ENCODE data around the gene ANKRD40CL.

ANKRD40CL gene

DNA sequence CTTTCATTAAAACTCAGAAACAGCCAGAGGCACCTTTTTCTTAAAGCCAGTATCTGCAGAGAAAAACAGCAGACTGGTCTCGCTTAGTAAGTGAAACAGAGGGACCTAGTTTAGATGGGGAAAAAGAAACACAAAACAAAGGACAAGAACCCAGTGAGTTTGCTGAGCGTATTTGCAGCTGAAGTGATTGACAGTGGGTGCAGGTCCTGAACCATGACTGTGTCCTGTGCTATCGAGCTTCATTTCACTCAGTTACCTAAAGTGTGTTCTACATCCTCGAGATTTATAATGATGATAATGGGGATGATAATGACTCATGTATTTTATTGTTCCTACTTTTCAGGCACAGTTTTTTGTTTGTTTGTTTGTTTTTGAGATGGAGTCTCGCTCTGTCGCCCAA is 36.4 kb upstream of the ANKRD40CL start:
- no peaks in the 10 kb centered on the region for H3K27me3 ChIP-seq

DNA sequence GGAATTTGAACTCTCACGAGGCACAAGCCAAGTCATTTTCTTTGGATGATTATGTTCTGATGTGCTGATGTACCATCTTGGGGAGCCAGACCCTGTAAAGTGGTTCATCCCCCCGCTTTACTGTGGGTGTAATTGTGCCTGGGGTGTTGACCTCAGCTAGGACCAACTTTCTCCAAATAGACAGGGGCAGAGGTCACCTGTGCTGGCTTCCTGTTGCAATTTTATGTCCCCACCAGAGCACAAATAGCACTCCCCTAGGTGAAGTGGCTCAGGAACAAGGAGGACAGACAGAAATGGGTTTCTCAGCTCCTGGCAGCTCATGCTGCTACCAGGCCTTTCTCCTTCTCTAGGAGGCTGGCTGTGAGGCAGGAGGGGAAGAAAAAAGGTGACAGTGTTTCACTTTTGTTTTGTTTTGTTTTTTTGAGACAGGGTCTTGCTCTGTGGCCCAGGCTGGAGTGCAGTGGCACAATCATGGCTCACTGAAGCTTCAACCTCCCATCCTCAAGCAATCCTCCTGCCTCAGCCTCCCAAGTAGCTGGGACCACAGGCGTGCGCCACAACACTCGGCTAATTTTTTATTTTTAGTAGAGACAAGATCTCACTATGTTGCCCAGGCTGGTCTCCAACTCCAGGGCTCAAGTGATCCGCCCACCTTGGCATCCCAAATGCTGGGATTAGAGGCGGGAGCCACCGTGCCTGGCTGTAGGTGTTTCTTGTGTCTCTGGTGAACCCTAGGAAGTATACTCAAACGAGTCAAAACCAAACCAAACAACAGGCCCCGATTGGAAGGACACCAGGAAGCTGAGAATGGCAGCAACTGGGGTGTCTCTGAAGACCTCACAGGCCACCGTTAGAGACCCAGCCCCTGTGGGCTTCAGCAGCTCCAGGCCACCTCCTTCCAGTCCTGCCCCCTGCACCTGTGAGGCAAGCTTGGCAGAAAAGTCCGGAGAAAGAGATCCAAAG is 35.6 kb upstream of the ANKRD40CL start:
- no peak for TF ChIP-seq Cebpa-rat (IDR thresholded peaks at IDR 0.05)
- no peak overlapping the region for H3K4me3 ChIP-seq
- H3K9ac ChIP-seq, result no peak overlapping the region
- H3K4me2 ChIP-seq, result no peak overlapping the region
- peaks cover 8% of the 10 kb centered on the region for H3K4me1 ChIP-seq
- no peak overlapping the region for H3K27ac ChIP-seq
- no peaks in the 10 kb centered on the region for H3K9me3 ChIP-seq
- no peaks in the 10 kb centered on the region for H3K27me3 ChIP-seq
- H4K20me1 ChIP-seq, result no peaks in the 10 kb centered on the region
- H3K36me3 ChIP-seq, result no peaks in the 10 kb centered on the region

More for the DNA sequence above, 36.4 kb upstream of the ANKRD40CL start:
- no peaks in the 10 kb centered on the region for H3K9me3 ChIP-seq
- no peak overlapping the region for H3K27ac ChIP-seq
- H3K36me3 ChIP-seq, result no peaks in the 10 kb centered on the region
- no peak overlapping the region for H3K9ac ChIP-seq
- peaks cover 8% of the 10 kb centered on the region for H3K4me1 ChIP-seq
- H3K4me3 ChIP-seq, result no peak overlapping the region
- no peak for TF ChIP-seq Cebpa-rat (IDR thresholded peaks at IDR 0.05)
- H3K4me2 ChIP-seq, result no peak overlapping the region
- H4K20me1 ChIP-seq, result no peaks in the 10 kb centered on the region

DNA sequence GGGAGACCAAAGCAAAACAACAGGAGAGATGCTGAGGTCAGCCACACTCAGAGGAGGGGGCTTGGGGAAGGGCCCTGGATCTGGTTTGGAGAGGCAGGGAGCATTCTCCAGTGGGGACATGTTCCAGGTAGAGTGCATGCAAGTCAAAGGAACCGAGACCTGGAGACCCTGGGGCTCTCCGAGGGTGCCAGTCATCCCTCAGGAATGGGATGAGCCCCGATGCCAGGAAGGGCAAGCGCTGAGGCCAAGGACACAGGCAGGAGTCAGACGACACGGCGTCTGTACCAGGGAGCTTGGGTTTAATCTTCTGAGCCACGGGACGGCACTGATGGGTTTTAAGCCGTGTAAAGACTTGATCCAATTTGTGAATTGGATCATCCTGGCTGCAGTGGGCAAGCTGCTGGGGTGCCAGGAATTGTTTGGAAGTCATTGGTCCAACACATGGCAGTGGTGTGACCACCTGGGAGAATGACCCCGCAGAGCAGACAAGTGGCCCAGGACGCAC is 32.9 kb upstream of the ANKRD40CL start:
- no peaks in the 10 kb centered on the region for H4K20me1 ChIP-seq
- H3K9me3 ChIP-seq, result no peaks in the 10 kb centered on the region
- no peak overlapping the region for H3K4me2 ChIP-seq
- no peaks in the 10 kb centered on the region for H3K36me3 ChIP-seq
- no peak for TF ChIP-seq Cebpa-rat (IDR thresholded peaks at IDR 0.05)
- no peaks in the 10 kb centered on the region for H3K27me3 ChIP-seq
- H3K4me1 ChIP-seq, result peaks cover 8% of the 10 kb centered on the region
- no peak overlapping the region for H3K9ac ChIP-seq
- H3K27ac ChIP-seq, result no peak overlapping the region
- no peak overlapping the region for H3K4me3 ChIP-seq

DNA sequence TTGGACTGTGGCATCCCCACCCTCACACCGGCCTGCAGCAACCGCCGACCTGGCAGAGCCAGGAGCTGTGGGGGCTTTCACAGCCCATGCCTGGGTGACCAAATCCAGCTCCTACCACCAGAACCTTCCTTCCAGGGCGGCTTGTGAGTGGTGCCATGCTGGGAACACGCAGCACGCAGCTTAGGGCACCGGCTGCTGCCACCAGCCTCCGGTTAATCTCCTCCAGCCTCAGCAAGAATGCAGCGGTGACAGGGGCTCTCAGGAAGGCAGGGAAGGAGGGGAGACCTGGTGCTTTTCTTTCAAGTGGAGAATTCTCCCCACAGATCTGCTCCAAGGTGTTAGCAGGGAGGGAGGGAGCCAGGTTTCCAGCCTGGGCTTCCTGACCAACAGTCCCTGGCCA is 32.3 kb upstream of the ANKRD40CL start:
- Histone ChIP-seq H3K4me2 (no peak overlapping the region), H4K20me1 (no peaks in the 10 kb centered on the region), H3K4me1 (peaks cover 8% of the 10 kb centered on the region), H3K27me3 (no peaks in the 10 kb centered on the region), H3K4me3 (no peak overlapping the region), H3K9ac (no peak overlapping the region), H3K36me3 (no peaks in the 10 kb centered on the region), H3K9me3 (no peaks in the 10 kb centered on the region), H3K27ac (no peak overlapping the region)
- no peak for TF ChIP-seq Cebpa-rat (IDR thresholded peaks at IDR 0.05)

DNA sequence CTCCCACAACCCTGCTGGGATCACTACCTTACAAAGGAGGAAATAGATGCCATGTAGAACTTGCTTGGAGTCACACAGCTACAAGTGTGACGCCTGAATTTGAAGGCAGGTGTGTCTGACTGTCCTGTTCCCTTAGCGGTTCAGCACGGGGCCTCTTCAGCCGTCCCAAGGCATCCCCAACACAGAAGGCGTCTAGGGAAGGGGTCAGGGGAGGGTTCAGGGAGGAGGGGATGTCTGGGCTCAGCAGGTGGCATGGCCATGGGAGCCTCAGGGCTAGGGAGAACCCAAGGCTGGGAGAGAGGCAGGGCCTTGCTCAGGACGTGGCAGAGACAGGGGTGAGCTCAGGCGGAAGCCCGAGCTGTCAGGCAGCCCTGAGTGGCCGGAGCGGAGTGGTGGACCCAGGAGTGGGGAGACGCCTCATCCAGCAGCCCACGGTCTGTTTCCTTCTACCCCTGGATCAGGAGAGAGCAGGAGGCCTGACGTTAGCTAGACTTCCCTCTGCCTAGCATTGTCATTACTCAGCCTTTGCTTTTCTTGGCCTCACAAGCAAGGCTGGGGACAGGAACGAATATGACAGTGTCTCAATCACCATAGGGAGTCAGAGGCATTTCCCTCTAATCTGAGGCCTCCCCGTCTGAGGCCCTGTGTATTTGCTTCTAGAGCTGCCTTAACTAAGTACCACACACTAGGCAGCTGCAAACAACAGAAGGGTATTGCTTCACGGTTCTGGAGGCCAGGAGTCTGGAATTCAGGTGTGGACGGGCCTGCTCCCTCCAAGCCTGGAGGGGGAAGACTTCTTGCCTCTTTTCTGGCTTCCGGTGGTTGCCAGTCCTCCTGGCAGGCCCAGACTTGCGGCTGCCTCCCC is 31.3 kb upstream of the ANKRD40CL start:
- Histone ChIP-seq H3K36me3 (no peaks in the 10 kb centered on the region), H3K9me3 (no peaks in the 10 kb centered on the region), H3K4me3 (no peak overlapping the region), H3K27ac (no peak overlapping the region), H3K4me1 (peaks cover 8% of the 10 kb centered on the region), H3K9ac (no peak overlapping the region), H3K27me3 (no peaks in the 10 kb centered on the region), H3K4me2 (no peak overlapping the region), H4K20me1 (no peaks in the 10 kb centered on the region)
- no peak for TF ChIP-seq Cebpa-rat (IDR thresholded peaks at IDR 0.05)

DNA sequence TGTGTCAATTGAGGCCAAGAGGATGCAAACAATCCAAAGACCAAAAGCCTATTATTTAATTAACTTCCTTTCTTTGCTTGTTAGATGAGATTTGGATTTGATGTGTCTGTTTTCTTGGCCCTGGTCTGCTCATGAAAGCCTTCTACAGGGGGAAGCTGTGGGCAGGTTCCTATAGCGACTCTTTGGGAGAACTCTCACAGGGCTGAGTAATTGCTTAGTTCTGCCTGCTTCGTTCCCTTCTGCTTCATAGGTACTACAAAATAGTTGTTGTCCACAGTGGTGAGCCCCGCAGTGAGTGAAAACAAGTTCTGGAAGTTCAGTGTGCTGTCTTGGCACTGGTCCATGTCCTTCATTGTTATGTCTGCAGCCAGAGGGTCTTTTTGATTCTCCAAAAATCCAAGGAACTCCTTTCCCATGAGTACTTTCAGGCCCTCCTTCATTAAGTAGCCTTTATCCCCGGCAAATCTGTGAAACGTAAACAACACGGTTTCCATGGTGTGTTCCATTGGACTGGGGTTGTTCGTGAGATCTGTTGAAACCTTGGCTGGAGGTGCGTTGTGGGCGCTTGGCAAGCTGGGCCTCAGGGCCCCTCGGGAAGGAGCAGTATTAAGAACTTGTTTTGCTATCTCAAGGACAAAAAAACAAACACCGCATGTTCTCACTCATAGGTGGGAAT is 30.0 kb upstream of the ANKRD40CL start:
- Histone ChIP-seq H3K4me2 (no peak overlapping the region), H3K27me3 (no peaks in the 10 kb centered on the region)

DNA sequence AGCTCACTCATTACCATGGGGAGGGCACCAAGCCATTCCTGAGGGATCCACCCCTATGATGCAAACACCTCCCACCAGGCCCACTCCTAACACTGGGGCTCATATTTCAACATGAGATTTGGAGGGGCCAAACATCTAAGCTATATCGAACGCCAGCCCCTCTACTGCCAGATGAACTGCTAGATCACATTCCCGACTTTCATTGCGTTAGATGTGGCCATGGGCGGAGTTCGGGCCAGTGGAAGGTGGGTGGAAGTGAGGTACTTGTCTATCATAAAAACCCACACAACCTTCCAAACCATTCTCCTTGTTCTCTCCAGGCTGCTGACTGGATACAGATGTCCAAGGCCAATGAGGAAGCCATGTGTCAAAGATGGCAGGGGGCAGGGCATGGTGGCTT is 27.0 kb upstream of the ANKRD40CL start:
- no peak overlapping the region for H3K4me3 ChIP-seq
- no peaks in the 10 kb centered on the region for H3K27me3 ChIP-seq
- H3K4me2 ChIP-seq, result no peak overlapping the region
- no peak overlapping the region for H3K9ac ChIP-seq
- H3K27ac ChIP-seq, result no peak overlapping the region
- no peak for TF ChIP-seq Cebpa-rat (IDR thresholded peaks at IDR 0.05)
- peaks cover 11% of the 10 kb centered on the region for H3K4me1 ChIP-seq
- no peaks in the 10 kb centered on the region for H3K36me3 ChIP-seq
- H4K20me1 ChIP-seq, result no peaks in the 10 kb centered on the region
- H3K9me3 ChIP-seq, result no peaks in the 10 kb centered on the region

More for the DNA sequence above, 30.0 kb upstream of the ANKRD40CL start:
- Histone ChIP-seq H3K4me1 (peaks cover 8% of the 10 kb centered on the region), H4K20me1 (no peaks in the 10 kb centered on the region), H3K36me3 (no peaks in the 10 kb centered on the region), H3K9me3 (no peaks in the 10 kb centered on the region), H3K9ac (no peak overlapping the region), H3K4me3 (no peak overlapping the region), H3K27ac (no peak overlapping the region)
- TF ChIP-seq Cebpa-rat (IDR thresholded peaks at IDR 0.05), result no peak

DNA sequence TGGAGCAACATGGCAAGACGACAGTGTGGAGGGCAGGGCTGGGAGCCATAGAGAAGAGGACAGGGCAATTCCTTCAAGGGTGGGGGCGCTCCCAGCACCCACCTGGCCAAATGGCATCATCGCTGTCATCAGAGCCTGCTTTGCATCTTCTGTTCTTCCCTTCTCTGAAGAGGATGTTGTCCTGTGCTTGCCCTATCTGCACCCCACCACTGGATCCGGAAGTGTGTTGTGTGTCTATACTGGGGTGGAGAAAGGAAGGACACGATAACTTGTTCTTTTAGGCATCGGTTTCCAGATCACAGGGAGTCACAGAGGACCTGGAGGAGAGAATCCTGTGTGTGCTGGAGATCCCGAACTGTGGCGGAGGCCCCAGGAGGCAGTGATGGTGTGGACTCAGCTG is 25.7 kb upstream of the ANKRD40CL start:
- Histone ChIP-seq H3K27ac (no peak overlapping the region), H3K9ac (no peak overlapping the region), H3K4me2 (no peak overlapping the region)

DNA sequence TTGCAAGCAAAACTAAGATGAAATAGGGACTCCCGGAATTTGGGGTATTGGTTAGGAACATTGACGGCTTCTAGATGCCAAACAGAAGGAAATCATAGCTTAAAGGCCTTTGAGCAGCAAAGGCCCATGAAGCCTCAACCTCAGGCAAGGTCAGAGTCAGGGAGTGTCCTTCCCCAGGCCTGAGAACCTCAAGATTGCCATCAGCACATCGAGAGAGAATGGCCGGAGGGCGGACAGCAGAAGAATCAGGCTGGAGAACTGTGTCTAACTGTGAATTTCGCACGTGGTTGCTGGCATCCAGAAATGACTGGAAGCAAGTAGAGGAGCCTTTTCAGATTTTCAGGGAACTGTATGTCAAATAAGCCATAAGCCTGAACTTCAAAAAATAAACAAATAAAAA is 24.8 kb upstream of the ANKRD40CL start:
- no peak overlapping the region for H3K4me2 ChIP-seq
- H3K4me3 ChIP-seq, result no peak overlapping the region
- no peaks in the 10 kb centered on the region for H4K20me1 ChIP-seq
- H3K9ac ChIP-seq, result no peak overlapping the region
- H3K27ac ChIP-seq, result no peak overlapping the region
- TF ChIP-seq Cebpa-rat (IDR thresholded peaks at IDR 0.05), result no peak
- H3K4me1 ChIP-seq, result peaks cover 11% of the 10 kb centered on the region
- H3K27me3 ChIP-seq, result no peaks in the 10 kb centered on the region
- H3K9me3 ChIP-seq, result no peaks in the 10 kb centered on the region
- no peaks in the 10 kb centered on the region for H3K36me3 ChIP-seq

More for the DNA sequence above, 25.7 kb upstream of the ANKRD40CL start:
- no peaks in the 10 kb centered on the region for H3K9me3 ChIP-seq
- H3K4me3 ChIP-seq, result no peak overlapping the region
- H3K4me1 ChIP-seq, result peaks cover 11% of the 10 kb centered on the region
- no peaks in the 10 kb centered on the region for H3K36me3 ChIP-seq
- no peaks in the 10 kb centered on the region for H3K27me3 ChIP-seq
- no peak for TF ChIP-seq Cebpa-rat (IDR thresholded peaks at IDR 0.05)
- no peaks in the 10 kb centered on the region for H4K20me1 ChIP-seq

Data from BLaER1 (cell line).